Fibroblast of the conjunctiva (primary cell): Measurements from ENCODE around the gene LRFN2.

Experiments
- DNase-seq: peaks from one replicate; pipeline ENCODE4 v3.0.0-alpha.2; 2010; ENCODE audit warnings: low read depth

Gene LRFN2

GRCh38 chr6:40543776-40544175 lies 43.4 kb downstream of the LRFN2 start:
- DNase-seq = no peak

- DNase-seq = no peak
These were observed 44.0 kb downstream of the LRFN2 start for GRCh38 chr6:40543146-40543545.

DNA sequence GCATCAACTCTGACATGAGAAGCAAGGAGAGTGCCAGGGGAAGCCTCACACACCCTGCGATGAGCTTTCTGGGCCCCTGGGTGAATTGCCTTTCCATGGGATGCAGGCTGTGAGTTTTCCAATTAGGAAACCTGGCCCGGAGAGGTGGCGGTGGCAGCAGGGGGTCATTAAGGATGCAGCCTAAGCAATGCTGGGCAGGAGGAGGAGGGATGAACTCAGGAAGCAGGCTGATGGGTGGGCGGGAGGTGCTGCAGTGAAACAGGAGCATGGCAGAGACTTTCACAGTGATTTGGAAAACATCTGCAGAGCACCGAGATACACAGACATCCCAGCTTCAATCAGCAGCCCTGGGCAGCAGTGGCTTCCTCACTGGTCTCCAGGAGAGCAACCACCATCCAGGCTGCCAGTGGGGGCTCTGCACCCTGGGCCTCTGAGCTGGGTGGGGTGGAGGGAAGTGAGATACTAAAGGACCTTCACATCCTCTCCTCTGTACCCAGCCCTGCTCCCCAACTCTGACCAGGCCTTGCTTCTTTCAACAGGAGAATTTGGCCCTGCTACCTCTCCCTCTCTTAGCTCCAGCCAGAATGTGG lies 44.9 kb downstream of the LRFN2 start:
- DNase-seq = no peak

GRCh38 chr6:40541556-40542174 lies 45.5 kb downstream of the LRFN2 start:
- no peak for DNase-seq

- no peak for DNase-seq
These were observed 46.4 kb downstream of the LRFN2 start for GRCh38 chr6:40540790-40541189.

- no peak for DNase-seq
These were observed 47.3 kb downstream of the LRFN2 start for GRCh38 chr6:40539853-40540252.

DNA sequence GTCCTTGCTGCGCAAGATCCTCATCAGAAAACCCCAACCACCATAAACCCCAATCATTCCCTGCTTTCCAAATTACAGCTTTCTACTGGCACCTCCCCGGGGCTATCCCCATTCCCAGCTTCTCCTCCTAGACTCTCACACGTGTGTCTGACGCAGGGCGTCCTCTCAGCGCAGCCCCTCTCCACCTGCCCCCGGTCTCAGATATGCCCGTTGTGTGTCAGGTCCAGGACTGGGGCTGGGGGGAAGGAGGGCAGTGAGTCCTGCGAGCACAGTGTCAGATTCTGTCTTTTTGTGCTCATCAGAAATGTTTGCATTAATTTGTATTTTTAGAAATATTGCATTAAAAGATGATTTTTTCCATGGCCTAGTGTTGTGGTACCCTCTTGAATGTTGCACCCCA lies 48.6 kb downstream of the LRFN2 start:
- no peak for DNase-seq

DNA sequence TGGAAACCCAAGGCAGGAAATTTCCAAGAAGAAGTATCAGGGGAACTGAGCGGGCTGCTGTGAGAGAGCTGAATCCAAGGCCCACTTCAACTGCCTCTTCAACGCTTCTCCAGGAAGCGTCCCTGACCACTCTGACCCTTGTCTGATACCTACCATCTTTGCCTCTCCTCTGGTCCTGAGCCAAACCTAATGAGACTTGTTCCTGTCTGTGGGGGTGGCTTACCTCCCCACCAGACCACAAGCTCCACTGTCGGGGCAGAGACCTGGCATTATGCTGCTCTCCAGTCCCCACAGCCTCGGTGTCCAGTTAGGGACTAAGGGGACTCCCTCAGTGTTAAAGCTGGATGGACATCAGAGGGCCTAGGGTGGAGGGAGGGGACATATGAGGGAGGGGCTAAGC lies 49.7 kb downstream of the LRFN2 start:
- DNase-seq = no peak

GRCh38 chr6:40536442-40536841 lies 50.7 kb downstream of the LRFN2 start:
- no peak for DNase-seq

DNA sequence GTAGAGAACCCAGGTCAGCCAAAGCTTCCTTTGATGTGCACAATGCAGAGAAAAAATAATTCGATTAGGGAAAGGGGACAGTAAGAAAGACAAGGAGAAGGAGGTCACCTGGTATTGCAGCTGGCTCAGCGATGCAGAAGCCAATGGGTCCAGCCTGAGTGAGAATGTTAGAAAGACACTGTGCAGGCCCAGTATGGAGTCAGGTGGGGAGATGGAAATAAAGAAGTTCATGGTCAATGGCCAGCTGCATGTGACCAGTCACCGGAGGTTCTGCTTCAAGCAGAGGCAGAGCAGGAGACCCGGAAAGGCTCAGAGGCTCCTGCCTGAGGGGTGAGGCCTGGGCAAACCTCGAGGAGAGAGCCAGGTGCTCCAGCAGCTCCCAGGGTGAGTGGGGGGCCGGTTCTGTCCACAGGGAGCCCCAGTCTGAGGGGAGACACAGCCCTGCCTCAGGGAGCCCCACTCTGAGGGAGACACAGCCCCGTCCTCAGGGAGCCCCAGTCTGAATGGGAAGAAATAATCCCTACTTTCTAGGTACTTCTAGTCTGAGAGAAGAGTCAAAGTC lies 51.3 kb downstream of the LRFN2 start:
- no peak for DNase-seq

- no peak for DNase-seq
These were observed 51.9 kb downstream of the LRFN2 start for GRCh38 chr6:40535110-40535818.

- no peak for DNase-seq
These were observed 54.7 kb downstream of the LRFN2 start for GRCh38 chr6:40532349-40533000.

DNA sequence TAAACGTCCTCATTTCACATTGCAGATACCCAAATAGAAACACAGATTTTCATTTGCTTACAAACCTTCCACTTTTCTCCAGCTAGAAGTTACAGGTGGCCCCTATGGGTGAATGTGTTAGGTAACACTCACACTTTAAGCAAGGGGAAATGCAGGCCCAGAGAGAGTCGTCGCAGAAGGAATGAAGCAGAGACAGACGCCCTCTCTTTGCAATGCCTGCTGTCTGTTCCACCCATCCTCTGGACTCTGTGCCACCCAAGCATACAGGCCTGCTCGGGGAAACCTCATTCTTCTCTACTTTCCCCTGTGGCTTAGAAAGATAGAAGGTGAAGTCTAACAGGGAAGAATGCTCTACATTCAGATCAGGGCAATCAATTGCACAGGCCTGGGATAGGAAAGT lies 57.2 kb downstream of the LRFN2 start:
- no peak for DNase-seq

DNA sequence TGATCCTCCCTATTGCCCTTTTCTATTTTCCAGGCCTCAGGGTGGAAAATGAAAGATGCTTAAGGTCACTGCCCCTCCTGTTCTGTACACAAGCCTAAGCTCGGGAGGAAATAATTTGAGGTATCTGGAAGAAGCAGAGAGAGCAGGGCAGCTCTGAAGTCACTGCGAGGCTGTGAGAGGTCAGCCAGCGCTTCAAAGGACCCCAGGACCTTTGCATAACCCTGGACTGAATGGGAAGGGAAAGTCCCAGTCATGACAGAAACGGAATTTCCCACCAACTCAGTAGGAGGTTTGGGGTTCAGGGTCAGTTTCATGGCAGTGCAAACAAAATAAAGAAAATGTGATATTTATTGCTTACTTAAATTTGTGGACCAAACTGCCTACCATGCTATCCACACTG lies 58.1 kb downstream of the LRFN2 start:
- no peak for DNase-seq

DNA sequence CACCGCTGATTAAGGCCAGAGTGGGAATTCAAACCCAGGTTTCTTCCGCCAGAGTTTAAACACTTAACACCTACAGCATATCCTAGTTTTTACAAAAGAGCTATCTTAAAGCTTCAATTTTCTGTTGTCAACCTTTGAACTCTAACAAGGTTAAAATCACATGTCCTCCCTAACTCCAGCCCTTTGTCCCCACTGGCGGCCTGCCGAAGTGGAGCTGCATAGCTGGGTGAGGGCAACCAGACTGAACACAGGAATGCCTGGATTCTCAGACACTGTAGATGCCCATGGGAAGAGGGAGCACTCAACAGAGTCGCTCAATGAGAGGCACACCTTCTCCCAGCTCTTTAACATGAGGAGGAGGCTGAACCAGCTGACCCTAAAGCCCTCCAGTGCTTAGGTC lies 59.1 kb downstream of the LRFN2 start:
- no peak for DNase-seq

DNA sequence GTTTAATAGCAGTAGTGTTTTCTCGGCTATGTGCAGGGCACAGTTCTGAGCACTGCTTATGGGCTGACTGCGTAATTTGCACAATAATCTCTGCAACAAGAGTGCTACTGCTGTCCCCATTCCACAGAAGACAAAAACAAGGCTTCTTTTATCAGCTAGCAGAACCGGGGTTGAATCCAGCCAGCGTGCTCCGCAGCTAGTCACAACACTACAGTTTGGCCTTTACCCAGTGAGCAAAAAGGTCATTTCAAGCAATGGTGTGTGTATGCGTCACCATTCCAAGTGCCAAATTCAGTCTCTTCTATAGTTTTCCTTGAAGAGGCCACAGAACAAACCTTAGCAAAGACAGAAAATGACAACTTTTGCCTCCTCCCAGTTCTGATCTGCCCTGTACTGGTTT lies 61.1 kb downstream of the LRFN2 start:
- DNase-seq = no peak

GRCh38 chr6:40524797-40525585 lies 62.2 kb downstream of the LRFN2 start:
- no peak for DNase-seq

DNA sequence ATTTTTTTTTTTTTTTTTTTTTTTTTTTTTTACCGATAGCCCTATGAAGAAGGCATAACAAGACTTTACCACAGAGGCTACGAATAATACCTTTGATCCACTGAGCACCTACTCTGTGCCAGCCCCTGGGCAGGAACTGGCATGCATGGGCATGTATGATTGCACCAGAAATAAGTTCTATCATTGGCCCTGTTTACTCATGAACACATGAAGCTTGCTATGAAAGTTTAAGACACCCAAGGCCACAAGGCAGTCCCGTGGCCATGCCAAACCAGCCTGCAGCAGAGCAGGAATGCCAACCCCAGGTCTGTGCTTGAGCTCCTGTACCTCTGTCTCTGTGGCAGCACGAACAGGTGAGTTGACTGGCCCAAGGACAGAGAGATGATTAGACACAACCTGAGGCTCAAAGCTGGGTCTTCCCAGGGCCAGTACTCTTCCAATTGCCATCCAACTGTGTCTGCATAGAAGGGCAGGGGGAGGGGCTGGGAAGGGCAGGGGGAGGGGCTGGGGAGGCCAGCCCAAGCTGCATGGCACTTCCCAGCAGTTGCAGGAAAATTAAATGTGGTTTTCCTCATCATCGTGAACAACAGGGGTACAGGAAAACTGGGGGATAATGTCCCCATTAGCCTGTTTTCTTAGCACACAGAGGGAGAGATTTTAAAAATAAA lies 63.5 kb downstream of the LRFN2 start:
- DNase-seq = no peak

- no peak for DNase-seq
These were observed 65.7 kb downstream of the LRFN2 start for GRCh38 chr6:40521496-40521895.

DNA sequence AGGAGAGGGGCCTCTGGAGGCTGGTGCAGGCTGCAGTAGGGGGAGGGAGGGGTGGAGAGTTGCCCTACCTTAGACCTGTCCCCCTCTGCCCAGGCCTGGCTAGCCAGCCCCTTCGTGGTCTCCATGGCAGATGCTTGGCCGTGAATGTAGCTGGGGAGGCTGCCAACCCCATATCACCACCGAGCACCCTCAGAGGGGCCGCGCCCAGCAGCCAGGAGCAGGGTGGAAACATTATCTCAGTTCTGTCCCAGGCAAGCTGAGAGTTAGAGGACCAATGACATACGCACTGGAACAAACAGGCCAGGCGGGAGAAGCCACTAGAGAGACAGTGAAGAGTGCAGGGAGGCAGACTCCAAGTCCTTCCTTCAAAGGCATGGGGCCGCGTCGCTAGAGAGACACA lies 66.5 kb downstream of the LRFN2 start:
- no peak for DNase-seq

DNA sequence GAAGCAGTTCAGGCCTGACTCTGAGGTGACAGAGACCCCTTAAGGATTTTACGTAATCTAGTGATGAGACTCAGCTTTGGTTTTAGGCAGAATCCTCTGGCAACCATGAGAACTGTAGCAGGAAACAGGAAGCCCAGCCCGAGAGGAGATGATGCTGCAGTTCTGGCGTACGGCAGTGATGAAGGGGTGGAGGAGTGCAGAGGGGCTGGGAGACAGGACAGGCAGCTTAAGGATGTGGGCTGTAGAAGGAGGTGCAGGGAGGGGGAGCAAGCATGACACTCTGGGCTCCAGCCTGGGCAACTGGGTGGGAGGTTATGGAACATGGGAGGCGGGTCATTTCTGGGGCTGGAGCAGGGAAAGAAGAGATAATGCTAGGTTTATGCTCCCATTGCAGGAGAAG lies 67.1 kb downstream of the LRFN2 start:
- no peak for DNase-seq

DNA sequence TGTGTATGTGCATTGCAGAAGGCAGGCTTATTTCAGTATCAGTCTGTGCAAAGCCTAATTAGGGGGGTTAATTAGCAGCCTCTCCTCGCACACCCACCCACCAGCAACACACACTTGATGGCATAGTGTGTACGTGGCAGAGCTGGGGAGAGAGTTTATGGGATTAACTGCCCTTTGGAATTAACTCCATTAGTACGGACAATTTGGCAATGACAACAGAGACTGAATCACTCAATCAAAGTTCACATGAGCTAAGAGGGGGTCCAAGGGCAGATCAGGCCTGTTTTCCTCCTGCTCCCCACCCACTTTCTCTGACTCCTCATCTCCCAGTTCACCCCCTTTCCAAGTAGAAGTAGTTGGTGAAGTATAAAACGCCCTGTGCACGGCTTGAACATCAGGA lies 69.5 kb downstream of the LRFN2 start:
- DNase-seq = no peak
